Measurements from ENCODE around the gene CAPN5.

DNA sequence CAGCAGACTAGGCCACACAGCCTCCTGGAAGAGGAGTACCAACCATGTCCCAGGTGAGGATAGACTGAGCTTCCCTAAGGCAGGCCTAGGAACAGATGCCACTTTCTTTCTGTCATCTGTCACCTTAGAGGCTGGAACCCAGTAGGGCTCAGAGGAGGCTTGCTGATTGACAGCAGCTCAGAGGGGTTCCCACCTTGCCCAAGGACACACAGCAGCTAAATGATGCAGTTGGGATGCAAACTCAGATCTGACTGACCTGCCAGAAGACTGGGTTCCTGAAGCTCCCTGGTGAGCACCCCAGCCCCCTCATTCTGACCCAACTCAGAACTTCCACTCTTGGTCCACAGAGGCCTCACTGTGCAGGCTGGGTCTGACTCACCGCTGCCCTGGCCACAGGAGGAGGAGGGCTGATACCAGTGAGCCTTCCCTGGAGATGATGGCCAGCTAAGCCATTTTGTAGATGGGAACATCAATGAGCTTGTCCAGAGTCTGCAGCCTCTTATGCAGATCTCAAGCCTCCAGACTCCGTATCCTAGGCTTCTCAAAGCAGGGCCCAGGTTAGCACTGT lies 14.0 kb downstream of the CAPN5 start:
- TF ChIP-seq, protein P1, sequence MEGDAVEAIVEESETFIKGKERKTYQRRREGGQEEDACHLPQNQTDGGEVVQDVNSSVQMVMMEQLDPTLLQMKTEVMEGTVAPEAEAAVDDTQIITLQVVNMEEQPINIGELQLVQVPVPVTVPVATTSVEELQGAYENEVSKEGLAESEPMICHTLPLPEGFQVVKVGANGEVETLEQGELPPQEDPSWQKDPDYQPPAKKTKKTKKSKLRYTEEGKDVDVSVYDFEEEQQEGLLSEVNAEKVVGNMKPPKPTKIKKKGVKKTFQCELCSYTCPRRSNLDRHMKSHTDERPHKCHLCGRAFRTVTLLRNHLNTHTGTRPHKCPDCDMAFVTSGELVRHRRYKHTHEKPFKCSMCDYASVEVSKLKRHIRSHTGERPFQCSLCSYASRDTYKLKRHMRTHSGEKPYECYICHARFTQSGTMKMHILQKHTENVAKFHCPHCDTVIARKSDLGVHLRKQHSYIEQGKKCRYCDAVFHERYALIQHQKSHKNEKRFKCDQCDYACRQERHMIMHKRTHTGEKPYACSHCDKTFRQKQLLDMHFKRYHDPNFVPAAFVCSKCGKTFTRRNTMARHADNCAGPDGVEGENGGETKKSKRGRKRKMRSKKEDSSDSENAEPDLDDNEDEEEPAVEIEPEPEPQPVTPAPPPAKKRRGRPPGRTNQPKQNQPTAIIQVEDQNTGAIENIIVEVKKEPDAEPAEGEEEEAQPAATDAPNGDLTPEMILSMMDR (conservative IDR thresholded peaks at IDR 0.05; ENCODE audit: low read depth in 2 of 2) = no peak
- no peak for TF ChIP-seq REST (IDR thresholded peaks at IDR 0.05; ENCODE audit: unreplicated experiment)
- TF ChIP-seq JUNB (IDR thresholded peaks at IDR 0.05; ENCODE audit: unreplicated experiment) = no peak
- no peak for TF ChIP-seq ZNF331 (CRISPR knock-in tag; IDR thresholded peaks at IDR 0.05; ENCODE audit: low read depth)
- no peak for TF ChIP-seq EZH2 (IDR thresholded peaks at IDR 0.05; ENCODE audit: low read depth, unreplicated experiment)
- TF ChIP-seq EZH2phosphoT487 (IDR thresholded peaks at IDR 0.05; ENCODE audit: unreplicated experiment) = no peak
- no peak for TF ChIP-seq POLR2AphosphoS5 (IDR thresholded peaks at IDR 0.05; ENCODE audit: low read depth)
- no peak for TF ChIP-seq CREB1 (CRISPR knock-in tag; IDR thresholded peaks at IDR 0.05; ENCODE audit: low read depth)
- TF ChIP-seq ETS1 (IDR thresholded peaks at IDR 0.05) = no peak
- no peak for TF ChIP-seq ZNF462 (CRISPR knock-in tag; IDR thresholded peaks at IDR 0.05)
- TF ChIP-seq ZNF114 (CRISPR knock-in tag; IDR thresholded peaks at IDR 0.05) = no peak
- TF ChIP-seq NANOG (IDR thresholded peaks at IDR 0.05; ENCODE audit: borderline replicate concordance) = no peak
- no peak for TF ChIP-seq STAT1 (IDR thresholded peaks at IDR 0.05; ENCODE audit: unreplicated experiment)

Measured in GM23338 (cell line).